DND-41 (cell line): ENCODE data around the gene FBXW8.

ENCODE experiments used
- EZH2 ChIP-seq: IDR thresholded peaks from 3 replicates; pipeline ENCODE4 v1.6.1; 2012; ENCODE audit warnings: borderline replicate concordance, low read depth, mild to moderate bottlenecking, moderate library complexity, low read length, inconsistent platforms; ENCODE audit not compliant: severe bottlenecking
- TF ChIP-seq, protein P1 (sequence below): IDR thresholded peaks from 2 replicates; pipeline ENCODE4 v1.5.1; 2012; ENCODE audit warnings: borderline replicate concordance, low read length, moderate library complexity, mild to moderate bottlenecking; ENCODE audit not compliant: poor library complexity, severe bottlenecking; ENCODE audit errors: extremely low read depth

DNA sequence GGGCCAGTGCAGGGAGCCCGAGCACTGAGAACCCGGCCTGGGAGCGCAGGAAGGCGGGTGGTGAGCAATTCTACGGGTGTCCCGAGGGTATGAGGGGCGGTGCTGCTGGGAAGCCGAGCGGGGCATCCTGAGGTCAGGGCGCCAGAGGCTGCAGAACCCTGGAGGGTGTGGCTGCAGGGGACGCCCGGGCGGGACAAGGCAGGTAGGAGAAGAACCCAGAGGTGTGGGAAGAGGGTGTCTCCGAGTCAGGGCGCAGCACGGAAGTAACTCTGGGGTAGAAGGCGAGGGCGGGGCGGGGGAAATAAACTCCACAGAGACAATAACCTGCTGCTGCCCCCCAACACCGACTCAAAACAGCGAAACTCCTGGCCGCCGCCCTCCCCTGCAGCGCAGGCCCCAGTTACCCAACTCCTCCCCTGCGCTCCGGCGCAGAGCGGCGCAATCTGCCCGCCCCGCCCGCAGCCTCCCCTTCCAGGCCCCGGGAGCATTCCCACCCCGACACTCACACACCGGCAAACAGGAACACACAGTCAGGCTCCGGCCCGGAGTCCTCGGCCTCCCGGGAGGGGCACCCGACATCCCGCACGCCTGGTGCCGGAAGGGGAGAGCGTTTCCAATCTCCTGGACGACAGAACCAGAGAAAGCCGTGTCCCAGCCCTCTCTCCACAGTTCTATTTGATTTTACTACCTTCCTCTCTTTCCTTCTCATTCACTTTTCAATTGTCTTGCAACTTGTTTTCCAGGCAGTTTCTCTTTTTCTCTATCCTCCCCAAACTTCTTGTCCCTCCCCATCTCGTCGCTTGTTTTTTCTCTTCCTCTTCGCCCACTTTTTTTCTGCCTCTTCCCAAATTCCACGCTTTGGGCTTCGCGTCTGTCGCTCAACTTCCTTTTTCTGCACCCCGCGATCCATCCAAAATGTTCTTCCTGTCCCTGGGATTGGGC lies 31.9 kb upstream of the FBXW8 start:
- TF ChIP-seq, protein P1, sequence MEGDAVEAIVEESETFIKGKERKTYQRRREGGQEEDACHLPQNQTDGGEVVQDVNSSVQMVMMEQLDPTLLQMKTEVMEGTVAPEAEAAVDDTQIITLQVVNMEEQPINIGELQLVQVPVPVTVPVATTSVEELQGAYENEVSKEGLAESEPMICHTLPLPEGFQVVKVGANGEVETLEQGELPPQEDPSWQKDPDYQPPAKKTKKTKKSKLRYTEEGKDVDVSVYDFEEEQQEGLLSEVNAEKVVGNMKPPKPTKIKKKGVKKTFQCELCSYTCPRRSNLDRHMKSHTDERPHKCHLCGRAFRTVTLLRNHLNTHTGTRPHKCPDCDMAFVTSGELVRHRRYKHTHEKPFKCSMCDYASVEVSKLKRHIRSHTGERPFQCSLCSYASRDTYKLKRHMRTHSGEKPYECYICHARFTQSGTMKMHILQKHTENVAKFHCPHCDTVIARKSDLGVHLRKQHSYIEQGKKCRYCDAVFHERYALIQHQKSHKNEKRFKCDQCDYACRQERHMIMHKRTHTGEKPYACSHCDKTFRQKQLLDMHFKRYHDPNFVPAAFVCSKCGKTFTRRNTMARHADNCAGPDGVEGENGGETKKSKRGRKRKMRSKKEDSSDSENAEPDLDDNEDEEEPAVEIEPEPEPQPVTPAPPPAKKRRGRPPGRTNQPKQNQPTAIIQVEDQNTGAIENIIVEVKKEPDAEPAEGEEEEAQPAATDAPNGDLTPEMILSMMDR, result no peak
- TF ChIP-seq EZH2, result peak; percentile 29
